HG03025 (cell line): ENCODE measurements around the gene RASA3.
"Not testable (repeated sequence)": the region's sequence is repeated elsewhere in the genome, so short reads cannot be mapped to it uniquely, and the experiment has no call there.

Experiments used
- ATAC-seq: cut with Tn5 transposase; IDR thresholded peaks from one replicate; pipeline ENCODE4 v1.9.1; 2021; ENCODE audit warnings: mild to moderate bottlenecking, moderate library complexity; ENCODE audit not compliant: unreplicated experiment, low FRiP score

RASA3 gene

GRCh38 chr13:113996081-113996911 lies 136.1 kb downstream of the RASA3 start:
- ATAC-seq = no peak

GRCh38 chr13:113995051-113995601 lies 137.3 kb downstream of the RASA3 start:
- no peak for ATAC-seq

GRCh38 chr13:113992276-113993005 lies 140.0 kb downstream of the RASA3 start:
- ATAC-seq = no peak

GRCh38 chr13:113991676-113992179 lies 140.7 kb downstream of the RASA3 start:
- ATAC-seq = no peak

- no peak for ATAC-seq
These were observed 141.2 kb downstream of the RASA3 start for GRCh38 chr13:113991191-113991669.

GRCh38 chr13:113990321-113990837 lies 142.0 kb downstream of the RASA3 start:
- ATAC-seq = no peak

GRCh38 chr13:113989585-113990300 lies 142.7 kb downstream of the RASA3 start:
- no peak for ATAC-seq

- not testable (repeated sequence) for ATAC-seq
These were observed 143.6 kb downstream of the RASA3 start for GRCh38 chr13:113988859-113989258.

GRCh38 chr13:113982296-113982661 lies 150.1 kb downstream of the RASA3 start:
- no peak for ATAC-seq

- no peak for ATAC-seq
These were observed 150.7 kb downstream of the RASA3 start for GRCh38 chr13:113981611-113982295.

- ATAC-seq = no peak
These were observed 151.2 kb downstream of the RASA3 start for GRCh38 chr13:113981194-113981605.

GRCh38 chr13:113980489-113981064 lies 151.8 kb downstream of the RASA3 start:
- no peak for ATAC-seq

- no peak for ATAC-seq
These were observed 152.5 kb downstream of the RASA3 start for GRCh38 chr13:113979791-113980471.

- ATAC-seq = no peak
These were observed 153.5 kb downstream of the RASA3 start for GRCh38 chr13:113978741-113979481.

- no peak for ATAC-seq
These were observed 154.4 kb downstream of the RASA3 start for GRCh38 chr13:113977976-113978375.

GRCh38 chr13:113976711-113977684 lies 155.4 kb downstream of the RASA3 start:
- ATAC-seq = no peak

- no peak for ATAC-seq
These were observed 157.0 kb downstream of the RASA3 start for GRCh38 chr13:113975416-113975815.
